T-helper 2 cell (primary cell): ENCODE measurements around the gene ARID1B.

Experiments used
- DNase-seq, 5 experiments: peaks; one replicate each; pipeline versions ENCODE4 v3.0.0 to v3.0.0-alpha.2; 2012 to 2022

ARID1B gene

GRCh38 chr6:157169656-157170055 is 392.5 kb downstream of the ARID1B start:
- no peak for DNase-seq

DNA sequence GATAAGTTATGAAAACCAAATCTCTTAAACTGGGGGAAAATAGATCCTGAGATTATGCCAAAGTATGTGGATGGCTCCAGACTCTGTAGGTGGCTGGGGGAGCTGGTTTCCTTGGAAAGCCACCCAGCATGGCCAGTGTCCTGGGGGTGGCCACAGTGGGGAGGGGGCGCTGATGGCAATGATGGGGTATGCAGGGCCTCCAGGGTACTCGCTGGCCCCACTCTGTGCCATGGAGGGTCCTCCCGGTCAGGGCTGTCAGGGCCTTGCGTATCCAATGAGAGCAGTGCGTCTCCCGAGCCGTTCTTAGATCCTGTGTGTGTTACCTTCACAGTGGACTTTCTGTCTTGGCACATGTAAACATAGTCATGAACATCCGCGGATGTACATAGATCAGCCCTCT is 393.4 kb downstream of the ARID1B start:
- no peak for DNase-seq

GRCh38 chr6:157171801-157172200 is 394.6 kb downstream of the ARID1B start:
- DNase-seq, result no peak

DNA sequence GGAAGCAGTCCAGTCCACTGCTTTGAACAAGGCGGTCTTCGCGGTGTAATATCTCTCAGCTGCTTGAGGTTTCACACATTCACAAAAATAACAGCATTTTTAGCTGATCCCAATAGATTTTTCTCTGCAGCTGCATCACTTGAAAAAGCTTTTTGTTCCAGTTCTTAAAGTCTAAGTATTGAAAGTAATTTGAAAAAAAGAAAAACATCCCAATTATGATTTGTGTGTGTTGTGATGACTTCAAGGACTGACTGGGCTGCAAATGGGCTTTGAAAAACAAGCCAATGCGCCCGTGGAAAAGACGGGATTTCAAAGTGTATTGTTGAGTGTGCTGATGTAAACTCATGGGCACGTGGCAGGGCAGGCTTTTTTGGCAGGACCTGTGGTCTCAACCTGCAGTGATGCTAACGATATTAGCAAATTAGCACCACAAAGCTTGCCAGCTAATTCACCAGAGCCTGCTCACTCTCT is 395.1 kb downstream of the ARID1B start:
- DNase-seq, result no peak

DNA sequence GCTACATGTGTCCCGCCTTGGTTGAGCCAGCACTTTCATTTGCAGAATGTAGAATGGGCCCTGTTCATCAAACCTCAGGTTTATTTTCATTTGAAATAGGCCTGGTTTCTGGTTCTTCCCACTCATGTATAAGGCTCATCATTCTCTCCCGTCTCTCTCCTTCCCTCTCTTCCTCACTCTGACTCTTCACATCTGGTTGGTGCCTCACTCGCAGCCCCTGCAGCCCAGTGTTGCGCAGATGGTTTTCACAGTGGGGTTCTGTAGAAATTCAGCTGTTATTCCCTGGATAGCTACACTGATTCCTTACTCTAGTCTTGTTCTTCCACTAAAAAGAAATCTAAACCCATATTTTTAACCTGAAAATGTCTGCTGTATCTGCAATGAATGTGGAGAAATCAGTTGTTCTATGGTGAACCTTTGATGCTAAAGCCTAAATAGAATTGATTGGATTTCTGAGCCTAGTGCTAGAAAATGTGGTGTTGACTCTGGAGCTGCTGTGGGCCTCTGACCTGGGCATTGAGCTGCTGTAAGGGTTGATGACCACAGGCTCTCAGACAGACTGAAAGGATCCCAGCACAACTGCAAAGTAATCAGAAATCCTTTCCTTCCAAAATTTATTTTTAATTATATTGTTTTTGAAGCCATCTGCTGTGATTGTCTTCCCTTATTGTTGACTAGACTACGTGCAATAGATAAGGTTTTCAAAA is 395.8 kb downstream of the ARID1B start:
- DNase-seq, result no peak

DNA sequence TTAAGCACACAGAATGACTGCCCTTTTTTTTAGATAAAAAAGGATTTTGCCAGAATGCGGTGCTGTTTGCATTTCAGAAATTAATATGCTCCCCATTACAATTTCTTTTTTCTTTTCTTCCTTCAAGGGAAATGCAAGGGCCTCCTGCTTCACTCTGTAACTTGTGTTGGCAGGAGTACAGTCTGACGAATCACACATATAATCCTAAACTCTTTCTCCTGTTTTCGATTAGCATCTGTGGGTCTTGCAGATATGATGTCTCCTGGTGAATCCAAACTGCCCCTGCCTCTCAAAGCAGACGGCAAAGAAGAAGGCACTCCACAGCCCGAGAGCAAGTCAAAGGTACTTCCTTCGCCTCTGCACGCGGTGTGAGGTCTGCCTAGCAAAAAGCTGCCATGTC is 396.6 kb downstream of the ARID1B start:
- DNase-seq, result no peak

DNA sequence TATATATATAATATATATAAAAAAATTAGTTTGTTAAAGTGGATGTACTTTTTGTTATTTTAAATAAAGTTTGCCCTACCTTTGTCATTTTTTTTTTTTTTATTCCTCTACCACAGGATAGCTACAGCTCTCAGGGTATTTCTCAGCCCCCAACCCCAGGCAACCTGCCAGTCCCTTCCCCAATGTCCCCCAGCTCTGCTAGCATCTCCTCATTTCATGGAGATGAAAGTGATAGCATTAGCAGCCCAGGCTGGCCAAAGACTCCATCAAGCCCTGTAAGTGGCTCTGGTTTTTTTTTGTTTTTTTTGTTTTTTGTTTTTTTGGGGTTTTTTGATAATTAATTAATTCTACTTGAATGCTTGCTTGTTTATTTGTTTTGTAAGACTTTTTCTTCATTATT is 397.6 kb downstream of the ARID1B start:
- no peak for DNase-seq

- no peak for DNase-seq
Measured at GRCh38 chr6:157177731-157178336, 400.7 kb downstream of the ARID1B start.

GRCh38 chr6:157181649-157182048 is 404.5 kb downstream of the ARID1B start:
- no peak for DNase-seq

DNA sequence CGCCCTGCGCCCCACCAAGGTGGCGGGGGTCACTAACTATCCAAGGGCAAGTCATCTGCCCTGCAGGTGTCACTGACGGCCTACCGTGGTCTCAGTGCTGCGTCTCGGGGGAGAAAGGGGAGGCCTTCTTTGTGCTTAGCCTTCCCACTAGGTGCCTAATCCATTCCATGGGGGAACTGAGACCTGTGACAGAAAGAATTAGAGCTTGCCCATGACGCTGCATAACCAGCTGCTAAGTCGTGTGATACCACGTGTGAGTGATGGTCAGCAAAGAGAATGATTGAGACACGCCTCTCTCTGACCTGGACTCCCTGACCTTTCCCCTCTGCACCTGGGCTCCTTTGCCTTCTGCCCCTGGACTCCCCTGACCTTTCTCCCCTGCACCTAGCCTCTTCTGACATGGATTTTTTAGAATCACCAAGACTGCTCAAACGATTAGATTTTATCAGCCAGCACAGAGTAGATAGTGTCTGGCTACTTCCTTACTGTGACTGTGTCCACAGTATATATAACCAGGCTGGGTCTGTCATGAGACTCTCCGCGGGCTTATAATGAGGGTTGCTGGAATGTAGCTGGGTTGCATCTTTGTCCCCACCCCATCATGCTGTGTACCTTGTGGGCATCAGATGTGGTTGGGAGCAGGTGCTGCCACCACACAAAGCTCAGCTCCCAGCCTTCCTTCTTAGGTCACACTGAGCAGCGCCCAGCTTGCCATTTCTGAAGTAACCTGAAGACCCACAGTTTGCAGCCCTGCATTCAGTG is 405.5 kb downstream of the ARID1B start:
- no peak for DNase-seq

- DNase-seq, result peak; percentile 31 to 72 (median 40)
Measured at GRCh38 chr6:157184202-157185015, 407.2 kb downstream of the ARID1B start.

- no peak for DNase-seq
Measured at GRCh38 chr6:157185171-157185570, 408.0 kb downstream of the ARID1B start.

DNA sequence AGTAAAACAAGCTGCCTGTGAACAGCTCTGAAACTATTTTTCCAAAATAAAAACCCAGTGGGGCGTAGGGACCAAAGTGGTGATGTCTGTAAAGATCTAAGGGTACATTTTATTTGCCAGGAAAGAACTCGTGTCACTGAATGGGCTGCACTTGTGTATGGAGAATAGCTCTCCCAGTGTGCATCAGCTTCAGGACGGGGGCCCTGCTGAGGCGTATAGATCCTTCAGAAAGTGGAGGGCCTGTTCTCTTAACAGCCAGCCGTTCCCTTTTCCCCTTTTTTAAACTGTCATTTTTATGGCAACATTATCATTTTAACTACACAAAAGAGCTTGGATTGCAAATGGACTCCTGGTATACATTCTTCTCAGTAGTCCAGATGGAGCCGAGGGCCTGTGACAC is 408.8 kb downstream of the ARID1B start:
- no peak for DNase-seq

DNA sequence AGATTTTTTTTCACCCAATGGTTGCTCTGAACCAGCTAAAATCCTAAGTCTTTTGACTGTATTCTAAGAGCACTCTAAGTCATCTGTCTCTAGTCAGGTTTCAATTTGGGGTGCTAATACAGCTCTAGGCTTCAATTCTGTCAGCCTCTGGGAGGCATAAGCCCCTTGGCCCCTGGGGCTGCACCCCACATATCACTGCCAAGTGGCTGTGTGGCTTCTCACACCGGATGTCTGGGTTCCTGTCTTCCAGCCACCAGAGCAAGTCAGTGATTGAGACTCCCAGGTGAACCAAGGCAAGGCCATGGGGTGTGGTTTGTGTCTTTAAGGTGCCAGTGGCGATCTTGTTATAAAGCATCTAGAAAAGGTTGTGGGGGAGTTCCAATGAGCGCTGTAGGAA is 409.6 kb downstream of the ARID1B start:
- peak in 2 of 5 experiments; percentile 35 to 37 for DNase-seq

DNA sequence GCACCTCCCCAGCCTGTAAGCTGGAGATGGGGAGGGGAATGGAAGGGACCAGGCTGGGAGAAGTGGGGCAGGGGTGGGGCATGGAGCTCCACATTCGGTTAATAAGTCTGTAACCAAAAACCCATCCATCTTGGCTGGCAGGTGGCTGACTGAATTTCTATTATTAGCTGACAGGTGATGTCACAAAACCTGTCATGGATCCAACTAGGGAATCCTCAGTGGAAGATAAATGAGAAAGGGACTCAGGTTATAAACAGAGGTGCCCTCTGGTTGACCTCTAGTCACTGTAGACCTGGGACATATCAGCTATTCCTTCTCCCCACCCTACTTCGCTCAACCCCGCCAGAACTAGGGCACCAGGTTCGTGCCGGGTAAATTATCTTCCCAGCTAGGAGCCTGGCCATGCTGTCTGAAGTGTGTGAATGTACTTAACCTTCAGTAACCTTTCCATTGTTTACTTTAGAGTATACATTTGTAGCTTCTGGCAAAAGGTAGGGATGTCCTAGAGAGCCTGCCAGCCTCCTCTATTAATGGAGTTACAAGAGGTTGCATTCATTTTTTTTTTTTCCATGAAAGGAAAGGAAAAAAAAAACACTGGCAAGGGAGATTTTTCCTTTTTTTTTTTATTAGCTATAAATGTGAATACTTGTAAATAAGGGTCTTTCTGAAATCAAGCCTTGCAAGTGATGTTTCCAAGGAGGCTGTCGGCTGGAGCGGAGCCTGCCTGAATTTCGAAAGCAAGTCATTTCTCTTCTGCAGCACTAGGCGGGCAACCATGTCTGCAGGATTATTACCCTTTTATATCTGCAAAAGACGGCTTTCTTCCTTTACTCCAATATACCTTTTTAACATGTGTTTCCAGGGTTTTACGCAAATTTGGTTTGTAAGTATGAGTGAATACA is 410.3 kb downstream of the ARID1B start:
- no peak for DNase-seq

DNA sequence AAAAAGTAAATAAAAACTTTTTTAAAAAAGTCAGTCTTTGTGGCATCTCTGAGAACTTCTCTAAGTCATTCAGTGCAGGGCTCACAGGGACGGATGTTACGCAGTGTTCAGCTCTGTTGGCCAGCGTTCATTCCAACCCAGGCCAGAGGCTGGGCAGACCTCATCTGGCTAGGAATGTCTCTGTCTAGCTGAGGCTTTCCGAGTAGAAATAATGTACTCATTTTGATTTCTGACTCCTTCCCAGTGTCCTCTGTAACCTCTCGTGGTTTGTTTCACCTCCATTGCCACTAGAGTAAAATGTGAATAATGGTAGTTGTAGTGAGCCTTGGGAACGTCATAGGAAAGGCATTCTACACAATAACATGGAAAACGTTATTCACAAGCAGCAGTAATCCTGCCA is 411.0 kb downstream of the ARID1B start:
- DNase-seq, result no peak

DNA sequence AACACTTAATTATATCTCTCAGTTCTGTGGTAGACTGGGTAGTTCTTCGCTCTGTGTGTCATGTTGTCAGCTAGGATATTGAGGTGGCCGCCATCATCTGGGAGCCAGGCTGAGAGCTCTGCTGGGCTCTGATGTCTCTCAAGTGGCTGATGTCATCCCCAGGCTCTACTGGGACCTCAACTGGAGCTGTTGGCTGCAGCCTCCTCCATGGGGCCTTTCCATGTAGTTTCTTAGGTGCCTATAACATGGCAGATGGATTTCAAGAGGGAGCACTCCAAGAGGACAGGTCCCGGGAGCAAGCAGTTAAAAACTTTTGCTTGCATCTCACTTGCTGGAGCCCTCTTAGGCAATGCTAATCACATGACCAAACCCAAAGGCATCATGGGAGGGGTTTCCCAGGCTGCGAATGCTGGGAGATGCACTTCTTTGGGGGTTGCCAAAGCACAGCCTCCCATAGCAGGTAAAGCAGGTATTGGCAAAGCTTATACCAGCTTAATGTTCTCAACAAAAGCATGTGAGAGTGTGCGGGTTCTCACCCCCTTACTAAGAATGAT is 416.3 kb downstream of the ARID1B start:
- no peak for DNase-seq

DNA sequence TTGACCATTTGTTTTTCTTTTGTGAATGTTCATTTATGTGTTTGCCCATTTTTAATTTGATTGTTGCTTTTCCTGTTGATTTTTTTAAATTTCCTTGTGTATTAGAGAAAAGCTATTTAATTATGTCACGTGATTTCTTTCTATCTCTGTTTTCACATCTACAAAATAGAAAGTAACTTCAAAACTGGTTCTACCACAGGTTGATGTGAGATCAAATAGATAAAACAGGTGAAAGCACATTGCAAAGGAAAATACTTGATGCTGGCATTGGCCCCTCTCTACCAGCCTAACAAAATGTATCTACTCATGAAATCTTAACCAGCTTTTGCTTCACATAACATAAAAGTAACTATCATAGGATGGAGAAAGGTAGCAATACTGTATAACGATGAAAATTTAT is 416.9 kb downstream of the ARID1B start:
- DNase-seq, result peak in 1 of 5 experiments; percentile 49

DNA sequence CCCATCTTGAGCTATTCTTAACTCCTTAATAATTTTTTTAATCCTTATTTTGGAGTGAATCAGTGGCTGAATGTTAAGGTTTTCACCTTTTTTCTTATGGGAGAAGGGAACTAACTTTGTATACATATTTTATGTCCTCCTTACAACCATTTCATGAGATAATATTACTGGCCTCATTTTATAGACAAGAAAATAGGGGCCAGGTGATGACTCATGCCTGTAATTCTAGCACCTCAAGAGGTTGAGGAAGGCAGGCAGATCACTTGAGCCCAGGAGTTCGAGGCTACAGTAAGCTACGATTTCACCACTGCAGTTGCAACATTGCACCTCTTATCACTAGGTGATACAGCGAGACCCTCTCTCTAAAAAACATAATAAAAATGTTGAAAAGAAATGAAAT is 417.5 kb downstream of the ARID1B start:
- peak in 1 of 5 experiments; percentile 19 for DNase-seq

- DNase-seq, result no peak
Measured at GRCh38 chr6:157196391-157196790, 419.2 kb downstream of the ARID1B start.
